Keratinocyte (primary cell): Measurements from ENCODE around the gene THOC6. TPM values are rescaled to one million over a fixed set of nuclear protein-coding genes. Genes with fewer than 3 reads are reported as not detected.

Experiments
- DNase-seq: peaks from one replicate; pipeline ENCODE4 v3.0.0-alpha.2; 2011; ENCODE audit warnings: low read depth, missing footprints, low spot score
- FAIRE-seq: peaks from 2 replicates; lab custom pipeline; 2011; peaks lifted over from hg19 to GRCh38; lab: Jason Lieb, UNC
- H2AFZ ChIP-seq: 2 replicates; pipeline ENCODE4 v1.6.0; 2012; ENCODE audit warnings: low read length, control low read depth, inconsistent platforms; ENCODE audit not compliant: control insufficient read depth
- H3K27ac ChIP-seq: 2 replicates; pipeline ENCODE4 v1.5.1; 2011; ENCODE audit warnings: low read length; ENCODE audit not compliant: control insufficient read depth, insufficient read depth
- H3K27me3 ChIP-seq: 3 replicates; pipeline ENCODE4 v1.6.0; 2011; ENCODE audit warnings: low read length; ENCODE audit not compliant: control insufficient read depth, insufficient read depth; ENCODE audit errors: extremely low read depth
- H3K36me3 ChIP-seq, 2 experiments: 2 replicates in 1 of 2; 3 replicates in 1 of 2; pipeline ENCODE4 v1.5.1; 2011; ENCODE audit warnings: low read length in 2 of 2, mild to moderate bottlenecking in 1 of 2; ENCODE audit not compliant: control insufficient read depth in 2 of 2, insufficient read depth in 2 of 2; ENCODE audit errors: extremely low read depth in 1 of 2
- H3K4me1 ChIP-seq: 3 replicates; pipeline ENCODE4 v1.5.1; 2011; ENCODE audit warnings: low read length; ENCODE audit not compliant: control insufficient read depth, insufficient read depth; ENCODE audit errors: extremely low read depth
- H3K4me2 ChIP-seq: 3 replicates; pipeline ENCODE4 v1.6.0; 2011; ENCODE audit warnings: low read depth, low read length; ENCODE audit not compliant: control insufficient read depth, insufficient read depth; ENCODE audit errors: extremely low read depth
- H3K4me3 ChIP-seq, 3 experiments: fragments of 200-600 bp in 1 of 3; sonication (generic) in 1 of 3; 2 replicates in 2 of 3; 3 replicates in 1 of 3; pipeline ENCODE4 v1.5.1; 2011 to 2016; ENCODE audit warnings: low read length in 3 of 3, mild to moderate bottlenecking in 3 of 3, control low read depth in 2 of 3, inconsistent platforms in 1 of 3, low read depth in 1 of 3, mixed read lengths in 1 of 3, mixed run types in 1 of 3, moderate library complexity in 1 of 3; ENCODE audit not compliant: control insufficient read depth in 2 of 3, insufficient read depth in 2 of 3; ENCODE audit errors: extremely low read depth in 1 of 3
- H3K79me2 ChIP-seq: 2 replicates; pipeline ENCODE4 v1.6.0; 2012; ENCODE audit warnings: low read length; ENCODE audit not compliant: control insufficient read depth, insufficient read depth
- H3K9ac ChIP-seq: 3 replicates; pipeline ENCODE4 v1.6.0; 2011; ENCODE audit warnings: low read length; ENCODE audit not compliant: control insufficient read depth, insufficient read depth; ENCODE audit errors: extremely low read depth
- H3K9me1 ChIP-seq: 3 replicates; pipeline ENCODE4 v1.6.0; 2011; ENCODE audit warnings: low read length; ENCODE audit not compliant: control insufficient read depth, insufficient read depth; ENCODE audit errors: extremely low read depth
- H3K9me3 ChIP-seq: 2 replicates; pipeline ENCODE4 v1.5.1; 2012; ENCODE audit warnings: low read depth, low read length; ENCODE audit not compliant: control insufficient read depth
- H4K20me1 ChIP-seq: 3 replicates; pipeline ENCODE4 v1.6.0; 2011; ENCODE audit warnings: low read length; ENCODE audit not compliant: control insufficient read depth, insufficient read depth; ENCODE audit errors: extremely low read depth
- EZH2 ChIP-seq: IDR thresholded peaks from one replicate; pipeline ENCODE4 v1.6.1; 2012; ENCODE audit warnings: inconsistent platforms, mild to moderate bottlenecking, low read length, moderate library complexity
- dilution Hi-C: fragments of 300-500 bp; cut with MboI; formaldehyde crosslinking; loops from one replicate; pipeline ENCODE4 v1.7.0; 2020; ENCODE audit warnings: low sequenced_read_pairs; ENCODE audit not compliant: extremely low pct_ligation_motif_present
- polyA plus RNA-seq, 5 experiments: library from polyadenylated mRNA; depleted of rRNA in 3 of 5; stranded (reverse) in 3 of 5; stranded (forward) in 1 of 5; unstranded in 1 of 5; fragments of >200 nt; gene quantifications; 1 replicate in 1 of 5; 2 replicates in 3 of 5; 3 replicates in 1 of 5; pipeline versions ENCODE4 v1.2.1 to v1.2.3, GENCODE V29; 2011 to 2012; ENCODE audit warnings: missing spikeins in 2 of 5, low read depth in 1 of 5, low replicate concordance in 1 of 5
- TF ChIP-seq, protein P1 (sequence below), 3 experiments: IDR thresholded peaks in 1 of 3; conservative IDR thresholded peaks in 1 of 3; optimal IDR thresholded peaks in 1 of 3; 2 replicates in 2 of 3; 3 replicates in 1 of 3; pipeline versions ENCODE3 to v1.5.1; 2011; ENCODE audit warnings: low read length in 3 of 3, mild to moderate bottlenecking in 3 of 3, moderate library complexity in 2 of 3, control low read depth in 1 of 3, inconsistent platforms in 1 of 3; ENCODE audit not compliant: insufficient read depth in 2 of 3; ENCODE audit errors: extremely low read depth in 1 of 3

THOC6 gene
- polyA plus RNA-seq, 1 donor (not counting 4 experiments of a cell fraction or from before 2014, with no cell fraction given): 10.3 TPM

DNA sequence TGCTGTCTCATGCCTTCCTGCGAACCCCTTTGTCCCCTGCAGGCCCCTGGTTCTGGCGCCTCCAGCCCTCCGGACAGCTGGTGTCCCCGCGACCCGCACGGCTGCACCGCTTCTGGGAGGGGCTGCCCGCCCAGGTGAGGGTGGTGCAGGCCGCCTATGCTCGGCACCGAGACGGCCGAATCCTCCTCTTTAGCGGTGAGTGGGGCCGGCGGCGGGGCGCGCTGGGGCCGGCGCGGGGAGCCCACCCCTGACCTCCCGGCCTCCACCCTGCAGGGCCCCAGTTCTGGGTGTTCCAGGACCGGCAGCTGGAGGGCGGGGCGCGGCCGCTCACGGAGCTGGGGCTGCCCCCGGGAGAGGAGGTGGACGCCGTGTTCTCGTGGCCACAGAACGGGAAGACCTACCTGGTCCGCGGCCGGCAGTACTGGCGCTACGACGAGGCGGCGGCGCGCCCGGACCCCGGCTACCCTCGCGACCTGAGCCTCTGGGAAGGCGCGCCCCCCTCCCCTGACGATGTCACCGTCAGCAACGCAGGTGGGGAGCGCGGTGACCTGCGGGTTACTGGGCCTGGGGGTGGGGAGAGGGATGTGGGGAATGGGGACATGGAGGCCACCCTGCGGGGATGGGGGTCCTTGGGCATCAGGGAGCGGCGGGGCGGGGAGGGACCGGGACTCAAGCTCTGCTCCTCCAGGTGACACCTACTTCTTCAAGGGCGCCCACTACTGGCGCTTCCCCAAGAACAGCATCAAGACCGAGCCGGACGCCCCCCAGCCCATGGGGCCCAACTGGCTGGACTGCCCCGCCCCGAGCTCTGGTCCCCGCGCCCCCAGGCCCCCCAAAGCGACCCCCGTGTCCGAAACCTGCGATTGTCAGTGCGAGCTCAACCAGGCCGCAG is 34.5 kb downstream of the THOC6 start:
- no peaks in the 10 kb centered on the region for H4K20me1 ChIP-seq

DNA sequence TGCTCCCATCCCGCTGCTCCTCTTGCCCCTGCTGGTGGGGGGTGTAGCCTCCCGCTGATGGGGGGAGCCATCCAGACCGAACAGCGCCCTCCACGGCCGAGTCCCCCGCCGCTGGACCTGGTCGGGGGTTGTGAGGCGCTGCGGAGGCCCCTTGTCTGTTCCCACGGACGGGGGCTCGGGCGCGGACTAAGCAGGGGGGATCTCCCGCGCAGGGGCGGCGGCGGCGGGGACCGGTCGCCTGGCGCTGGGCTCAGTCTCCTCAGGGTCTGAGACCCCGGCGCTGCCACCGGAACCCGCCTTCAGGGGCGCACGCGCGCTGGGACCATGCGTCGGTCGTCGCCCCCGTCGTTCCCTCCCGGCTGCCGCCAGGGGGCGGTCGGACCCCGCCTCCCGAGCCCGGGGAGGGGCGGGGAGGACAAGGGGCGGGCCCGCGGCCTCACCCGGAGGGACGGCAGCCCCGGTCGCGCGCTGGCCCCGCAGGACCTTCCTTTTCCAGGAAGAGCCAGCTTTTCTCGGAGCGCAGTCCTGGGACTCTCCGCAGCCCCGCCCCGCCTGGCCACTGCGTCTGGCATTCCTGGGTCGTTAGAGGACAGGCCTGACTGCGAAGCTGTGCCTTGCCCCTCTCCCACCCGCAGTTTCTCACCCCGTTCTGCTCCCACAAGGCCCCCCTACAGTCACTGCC is 35.3 kb downstream of the THOC6 start:
- peak overlapping the region; percentile 47 for H3K27ac ChIP-seq
- peak overlapping the region; percentile 80 for H3K9ac ChIP-seq
- peaks cover 0 to 1% of the 10 kb centered on the region in 2 experiments for H3K36me3 ChIP-seq
- no peaks in the 10 kb centered on the region for H3K79me2 ChIP-seq
- dilution Hi-C loops: no loop called here
- H3K4me3 ChIP-seq: peak overlapping the region; percentile 72 to 97 (median 81)
- no peaks in the 10 kb centered on the region for H4K20me1 ChIP-seq
- H3K9me1 ChIP-seq: no peaks in the 10 kb centered on the region
- no peaks in the 10 kb centered on the region for H3K27me3 ChIP-seq
- H3K4me1 ChIP-seq: peaks cover 8% of the 10 kb centered on the region
- FAIRE-seq (no peak), DNase-seq (no peak)
- peak overlapping the region; percentile 82 for H3K4me2 ChIP-seq
- no peaks in the 10 kb centered on the region for H3K9me3 ChIP-seq
- no peak for TF ChIP-seq EZH2
- TF ChIP-seq, protein P1, sequence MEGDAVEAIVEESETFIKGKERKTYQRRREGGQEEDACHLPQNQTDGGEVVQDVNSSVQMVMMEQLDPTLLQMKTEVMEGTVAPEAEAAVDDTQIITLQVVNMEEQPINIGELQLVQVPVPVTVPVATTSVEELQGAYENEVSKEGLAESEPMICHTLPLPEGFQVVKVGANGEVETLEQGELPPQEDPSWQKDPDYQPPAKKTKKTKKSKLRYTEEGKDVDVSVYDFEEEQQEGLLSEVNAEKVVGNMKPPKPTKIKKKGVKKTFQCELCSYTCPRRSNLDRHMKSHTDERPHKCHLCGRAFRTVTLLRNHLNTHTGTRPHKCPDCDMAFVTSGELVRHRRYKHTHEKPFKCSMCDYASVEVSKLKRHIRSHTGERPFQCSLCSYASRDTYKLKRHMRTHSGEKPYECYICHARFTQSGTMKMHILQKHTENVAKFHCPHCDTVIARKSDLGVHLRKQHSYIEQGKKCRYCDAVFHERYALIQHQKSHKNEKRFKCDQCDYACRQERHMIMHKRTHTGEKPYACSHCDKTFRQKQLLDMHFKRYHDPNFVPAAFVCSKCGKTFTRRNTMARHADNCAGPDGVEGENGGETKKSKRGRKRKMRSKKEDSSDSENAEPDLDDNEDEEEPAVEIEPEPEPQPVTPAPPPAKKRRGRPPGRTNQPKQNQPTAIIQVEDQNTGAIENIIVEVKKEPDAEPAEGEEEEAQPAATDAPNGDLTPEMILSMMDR (optimal IDR thresholded peaks at IDR 0.05 in 1 of 3, IDR thresholded peaks at IDR 0.05 in 1 of 3, conservative IDR thresholded peaks at IDR 0.05 in 1 of 3; ENCODE audit: extremely low read depth in 1 of 3, insufficient read depth in 2 of 3, low read length in 3 of 3): peak; percentile 44 to 87 (median 69)
- peak overlapping the region; percentile 86 for H2AFZ ChIP-seq

More for the DNA sequence above, 34.5 kb downstream of the THOC6 start:
- Histone ChIP-seq H3K27ac (no peak overlapping the region), H2AFZ (peak overlapping the region; percentile 77), H3K4me1 (peaks cover 8% of the 10 kb centered on the region), H3K27me3 (no peaks in the 10 kb centered on the region), H3K4me2 (peak overlapping the region; percentile 82), H3K79me2 (no peaks in the 10 kb centered on the region), H3K4me3 (peak overlapping the region; percentile 72 to 97 (median 81)), H3K36me3 (peaks cover 0 to 6% of the 10 kb centered on the region in 2 experiments), H3K9me3 (no peaks in the 10 kb centered on the region), H3K9ac (peak overlapping the region; percentile 80), H3K9me1 (no peaks in the 10 kb centered on the region)
- FAIRE-seq (no peak), DNase-seq (no peak)
- TF ChIP-seq EZH2: no peak
- TF ChIP-seq, protein P1 (optimal IDR thresholded peaks at IDR 0.05 in 1 of 3, IDR thresholded peaks at IDR 0.05 in 1 of 3, conservative IDR thresholded peaks at IDR 0.05 in 1 of 3; ENCODE audit: extremely low read depth in 1 of 3, insufficient read depth in 2 of 3, low read length in 3 of 3): peak in 2 of 3 experiments; percentile 41 to 69
- dilution Hi-C loops: no loop called here
